ENCODE measurements around the gene NFIC. TPM values are rescaled to one million over a fixed set of nuclear protein-coding genes. Genes with fewer than 3 reads are reported as not detected.
A peak's percentile ranks its signal among the peaks of the same experiment; 100 is the strongest.
"Not testable (repeated sequence)": the region's sequence is repeated elsewhere in the genome, so short reads cannot be mapped to it uniquely, and the experiment has no call there.

Gene NFIC
- total RNA-seq, 1 donor from 2014 or later: 1.1 TPM

DNA sequence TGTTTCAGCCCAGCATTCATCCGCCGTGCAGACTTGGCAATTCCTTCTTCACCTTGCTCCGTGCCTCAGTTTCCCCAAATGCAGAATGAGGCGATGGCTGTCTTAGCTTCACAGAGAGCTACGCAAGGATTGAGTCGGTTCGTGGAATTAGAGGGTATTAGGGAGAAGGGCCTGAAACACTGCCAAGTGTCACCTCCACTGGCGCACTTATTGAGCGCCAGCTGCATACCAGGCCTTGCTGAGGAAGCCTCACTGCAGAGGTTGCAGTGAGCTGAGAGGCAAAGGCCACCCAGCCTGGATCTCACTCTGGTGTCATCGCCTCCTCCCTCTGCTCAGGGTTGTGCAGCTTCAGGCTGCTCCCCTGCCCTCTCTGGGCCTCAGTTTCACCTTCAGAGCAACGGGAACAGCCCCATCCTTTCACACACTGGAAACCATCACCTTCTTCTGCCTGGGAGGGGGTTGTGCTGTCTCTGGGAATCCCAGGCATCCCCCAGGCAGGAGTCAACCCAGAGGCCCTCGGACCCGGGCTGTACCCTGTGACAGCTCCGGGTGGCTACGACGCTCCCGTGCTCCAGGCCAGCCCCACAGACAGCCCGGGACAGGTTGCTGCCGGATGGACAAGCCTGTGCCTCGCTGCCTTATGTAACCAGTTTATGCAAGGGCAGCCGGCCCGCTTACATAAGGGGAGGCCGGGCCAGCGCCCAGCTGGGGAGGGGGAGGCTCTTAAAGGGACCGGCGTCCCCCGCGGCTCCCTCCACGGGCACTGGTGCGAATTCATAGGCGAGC, 31.9 kb downstream of the NFIC start:
- Histone ChIP-seq H3K4me1 (no peaks in the 10 kb centered on the region), H3K9me3 (ENCODE audit: low read depth) (no peaks in the 10 kb centered on the region), H3F3A (ENCODE audit: low read depth) (no peaks in the 10 kb centered on the region), H3K36me3 (no peaks in the 10 kb centered on the region), H3K9ac (no peak overlapping the region), H3K27me3 (peaks cover 13% of the 10 kb centered on the region), H2AFZ (replicated peaks) (no peak overlapping the region), H3K4me3 (no peak overlapping the region), H3K79me2 (ENCODE audit: low read depth) (no peaks in the 10 kb centered on the region), H3K27ac (no peak overlapping the region), H4K20me1 (ENCODE audit: low read depth) (no peaks in the 10 kb centered on the region), H3K4me2 (peak overlapping the region; percentile 65)
- no peak overlapping the region for H3K4me3 Mint-ChIP-seq
- no peaks in the 10 kb centered on the region for H3K9me3 Mint-ChIP-seq
- no peaks in the 10 kb centered on the region for H3K36me3 Mint-ChIP-seq
- DNase-seq (ENCODE audit: low spot score): peak; percentile 46
- peaks cover 9% of the 10 kb centered on the region for H3K27me3 Mint-ChIP-seq (ENCODE audit: insufficient read depth, low read depth)
- H3K4me1 Mint-ChIP-seq: no peaks in the 10 kb centered on the region
- TF ChIP-seq EZH2 (IDR thresholded peaks at IDR 0.05) (no peak), CTCF (IDR thresholded peaks at IDR 0.05) (no peak), EZH2phosphoT487 (IDR thresholded peaks at IDR 0.05) (no peak)
- no peak overlapping the region for H3K27ac Mint-ChIP-seq

DNA sequence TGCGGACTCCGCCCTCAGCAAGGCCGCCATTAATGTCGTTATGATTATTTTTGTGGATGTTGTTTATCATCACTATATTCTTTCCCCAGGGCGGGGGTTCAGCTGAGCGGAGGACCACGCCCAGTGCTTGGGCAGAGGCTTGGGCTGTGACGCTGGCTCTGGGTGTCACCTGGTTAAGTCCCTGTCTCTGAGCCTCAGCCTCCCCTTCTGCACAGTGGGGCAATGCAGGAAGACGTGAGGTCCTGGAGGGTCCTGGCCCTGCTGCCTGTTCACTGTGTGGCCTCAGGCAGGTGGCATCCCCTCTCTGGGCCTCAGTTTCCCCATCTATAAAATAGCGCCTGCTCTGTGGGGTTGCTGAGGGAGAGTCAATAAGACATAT, 32.5 kb downstream of the NFIC start:
- H3K9me3 Mint-ChIP-seq: no peaks in the 10 kb centered on the region
- H3K79me2 ChIP-seq (ENCODE audit: low read depth): no peaks in the 10 kb centered on the region
- H3K4me1 Mint-ChIP-seq: no peaks in the 10 kb centered on the region
- no peaks in the 10 kb centered on the region for H4K20me1 ChIP-seq (ENCODE audit: low read depth)
- H3K9ac ChIP-seq: no peak overlapping the region
- peak overlapping the region; percentile 35 for H3K4me3 Mint-ChIP-seq
- peaks cover 13% of the 10 kb centered on the region for H3K27me3 ChIP-seq
- no peak overlapping the region for H3K27ac Mint-ChIP-seq
- no peak overlapping the region for H3K27ac ChIP-seq
- H2AFZ ChIP-seq (replicated peaks): no peak overlapping the region
- H3K9me3 ChIP-seq (ENCODE audit: low read depth): no peaks in the 10 kb centered on the region
- TF ChIP-seq EZH2 (IDR thresholded peaks at IDR 0.05) (no peak), EZH2phosphoT487 (IDR thresholded peaks at IDR 0.05) (no peak), CTCF (IDR thresholded peaks at IDR 0.05) (no peak)
- no peak for DNase-seq (ENCODE audit: low spot score)
- H3K4me3 ChIP-seq: no peak overlapping the region
- peak overlapping the region; percentile 65 for H3K4me2 ChIP-seq
- no peaks in the 10 kb centered on the region for H3K4me1 ChIP-seq
- no peaks in the 10 kb centered on the region for H3K36me3 Mint-ChIP-seq
- H3K36me3 ChIP-seq: no peaks in the 10 kb centered on the region
- H3K27me3 Mint-ChIP-seq (ENCODE audit: insufficient read depth, low read depth): peaks cover 9% of the 10 kb centered on the region
- H3F3A ChIP-seq (ENCODE audit: low read depth): no peaks in the 10 kb centered on the region

- H3K79me2 ChIP-seq (ENCODE audit: low read depth); H3K36me3 ChIP-seq; H3K27ac Mint-ChIP-seq; H3K4me2 ChIP-seq; H3K4me1 Mint-ChIP-seq; H3K4me1 ChIP-seq; H3K4me3 ChIP-seq; H3K36me3 Mint-ChIP-seq; H3K4me3 Mint-ChIP-seq; H3K9ac ChIP-seq; H3K27me3 Mint-ChIP-seq (ENCODE audit: insufficient read depth, low read depth); H4K20me1 ChIP-seq (ENCODE audit: low read depth); H3K9me3 Mint-ChIP-seq; DNase-seq (ENCODE audit: low spot score); H2AFZ ChIP-seq (replicated peaks); H3F3A ChIP-seq (ENCODE audit: low read depth); H3K9me3 ChIP-seq (ENCODE audit: low read depth); H3K27ac ChIP-seq: not testable (repeated sequence)
- peaks cover 13% of the 10 kb centered on the region for H3K27me3 ChIP-seq
Observed at GRCh38 chr19:3399311-3399710, 32.9 kb downstream of the NFIC start.

DNA sequence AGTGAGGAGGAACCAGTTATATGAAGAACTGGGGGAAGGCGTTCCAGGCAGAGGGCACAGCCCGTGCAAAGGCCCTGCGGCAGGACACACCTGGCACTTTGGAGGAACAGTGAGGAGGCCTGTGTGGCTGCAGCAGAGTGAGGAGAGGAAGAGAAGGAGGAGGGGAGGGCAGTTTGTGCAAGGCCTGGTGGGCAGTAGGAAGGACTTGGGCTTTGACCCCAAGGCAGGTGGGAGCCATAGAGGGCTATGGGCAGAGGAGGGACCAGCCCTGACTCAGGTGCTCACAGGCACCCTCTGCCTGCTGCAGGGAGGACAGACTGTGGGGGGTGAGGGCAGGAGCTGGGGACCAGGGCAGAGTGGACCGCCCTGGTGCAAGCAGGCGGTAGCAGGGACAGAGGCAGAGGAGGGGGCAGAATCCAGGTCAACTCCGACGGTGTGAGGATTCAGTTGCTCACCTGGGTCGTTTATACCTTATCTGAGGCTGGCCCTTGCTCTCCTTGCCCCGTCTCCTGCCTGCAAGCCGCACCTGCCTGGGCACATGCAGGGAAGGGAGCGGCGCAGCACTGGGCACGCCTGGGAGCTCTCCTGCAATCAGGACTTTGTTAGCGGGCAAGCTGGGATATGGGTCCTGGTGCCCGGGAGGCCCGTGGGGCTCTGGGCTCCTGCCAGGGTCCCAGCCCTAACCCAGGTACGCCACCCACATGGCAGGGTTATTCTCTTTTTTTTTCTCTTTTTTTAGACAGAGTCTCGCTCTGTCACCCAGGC, 34.8 kb downstream of the NFIC start:
- Histone ChIP-seq H3K27ac (no peak overlapping the region), H3K79me2 (ENCODE audit: low read depth) (no peaks in the 10 kb centered on the region), H3K36me3 (no peaks in the 10 kb centered on the region), H3K4me1 (no peaks in the 10 kb centered on the region), H3K9me3 (ENCODE audit: low read depth) (no peaks in the 10 kb centered on the region), H3K4me3 (no peak overlapping the region), H3K9ac (no peak overlapping the region), H4K20me1 (ENCODE audit: low read depth) (no peaks in the 10 kb centered on the region), H2AFZ (replicated peaks) (no peak overlapping the region), H3K27me3 (peaks cover 13% of the 10 kb centered on the region), H3F3A (ENCODE audit: low read depth) (no peaks in the 10 kb centered on the region), H3K4me2 (no peak overlapping the region)
- H3K4me1 Mint-ChIP-seq: peaks cover 2% of the 10 kb centered on the region
- no peak for TF ChIP-seq EZH2phosphoT487 (IDR thresholded peaks at IDR 0.05)
- TF ChIP-seq EZH2 (IDR thresholded peaks at IDR 0.05): no peak
- no peak for TF ChIP-seq CTCF (IDR thresholded peaks at IDR 0.05)
- H3K9me3 Mint-ChIP-seq: no peaks in the 10 kb centered on the region
- DNase-seq (ENCODE audit: low spot score): no peak
- H3K4me3 Mint-ChIP-seq: no peak overlapping the region
- H3K27ac Mint-ChIP-seq: no peak overlapping the region
- peaks cover 6% of the 10 kb centered on the region for H3K27me3 Mint-ChIP-seq (ENCODE audit: insufficient read depth, low read depth)
- no peaks in the 10 kb centered on the region for H3K36me3 Mint-ChIP-seq

Data from neural progenitor cell (in vitro differentiated cells).